Transverse colon (tissue), 4 donors: ENCODE data around the gene LEPROT.

Experiments used
- CTCF ChIP-seq, 5 experiments: fragments of 200-600 bp in 3 of 5; fragments of 450-650 bp in 2 of 5; sonication (generic) in 3 of 5; IDR thresholded peaks; 1 replicate in 2 of 5; 2 replicates in 3 of 5; pipeline ENCODE4 v1.5.1; 2016 to 2017; ENCODE audit warnings: antibody characterized with exemption in 5 of 5, inconsistent platforms in 3 of 5, mild to moderate bottlenecking in 2 of 5, moderate library complexity in 1 of 5
- EP300 ChIP-seq: sonication (generic); formaldehyde crosslinking; IDR thresholded peaks from one replicate; pipeline ENCODE4 v1.6.1; 2017; ENCODE audit warnings: antibody characterized with exemption, low read depth
- POLR2A ChIP-seq: fragments of 450-650 bp; IDR thresholded peaks from one replicate; pipeline ENCODE4 v1.6.1; 2016; ENCODE audit warnings: antibody characterized with exemption, mild to moderate bottlenecking, moderate library complexity
- POLR2AphosphoS5 ChIP-seq, 3 donors: sonication (generic); formaldehyde crosslinking; IDR thresholded peaks; one replicate each; pipeline ENCODE4 v1.6.1; 2016; ENCODE audit warnings: antibody characterized with exemption in 3 of 3

GRCh38 chr1:65424573-65424889 lies 4.1 kb downstream of the LEPROT start:
- no peak for TF ChIP-seq CTCF (IDR thresholded peaks at IDR 0.05)
- no peak for TF ChIP-seq POLR2A
- TF ChIP-seq POLR2AphosphoS5 (IDR thresholded peaks at IDR 0.05), result no peak
- no peak for TF ChIP-seq EP300
